ENCODE data around the gene ANK2.

DNA sequence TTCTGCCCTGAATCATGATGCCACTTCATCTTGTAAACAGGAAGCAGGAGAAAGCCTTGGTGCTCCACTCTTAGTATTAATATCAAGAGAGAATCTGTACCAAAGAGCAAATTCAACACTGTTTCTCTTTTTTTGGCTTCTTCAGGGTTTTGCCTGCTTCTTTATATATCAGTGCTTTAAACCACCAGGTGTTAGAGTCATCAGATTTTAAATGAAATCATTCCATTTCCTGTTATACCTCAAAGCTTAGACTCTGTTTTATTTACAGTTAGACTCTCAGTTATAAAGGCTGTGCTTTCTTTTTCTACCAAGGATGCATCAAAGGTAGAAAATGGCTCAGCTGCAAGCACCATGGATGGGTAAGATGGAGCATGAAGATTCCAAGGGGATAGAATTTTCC, 361.2 kb downstream of the ANK2 start:
- TF ChIP-seq, protein P1, sequence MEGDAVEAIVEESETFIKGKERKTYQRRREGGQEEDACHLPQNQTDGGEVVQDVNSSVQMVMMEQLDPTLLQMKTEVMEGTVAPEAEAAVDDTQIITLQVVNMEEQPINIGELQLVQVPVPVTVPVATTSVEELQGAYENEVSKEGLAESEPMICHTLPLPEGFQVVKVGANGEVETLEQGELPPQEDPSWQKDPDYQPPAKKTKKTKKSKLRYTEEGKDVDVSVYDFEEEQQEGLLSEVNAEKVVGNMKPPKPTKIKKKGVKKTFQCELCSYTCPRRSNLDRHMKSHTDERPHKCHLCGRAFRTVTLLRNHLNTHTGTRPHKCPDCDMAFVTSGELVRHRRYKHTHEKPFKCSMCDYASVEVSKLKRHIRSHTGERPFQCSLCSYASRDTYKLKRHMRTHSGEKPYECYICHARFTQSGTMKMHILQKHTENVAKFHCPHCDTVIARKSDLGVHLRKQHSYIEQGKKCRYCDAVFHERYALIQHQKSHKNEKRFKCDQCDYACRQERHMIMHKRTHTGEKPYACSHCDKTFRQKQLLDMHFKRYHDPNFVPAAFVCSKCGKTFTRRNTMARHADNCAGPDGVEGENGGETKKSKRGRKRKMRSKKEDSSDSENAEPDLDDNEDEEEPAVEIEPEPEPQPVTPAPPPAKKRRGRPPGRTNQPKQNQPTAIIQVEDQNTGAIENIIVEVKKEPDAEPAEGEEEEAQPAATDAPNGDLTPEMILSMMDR (optimal IDR thresholded peaks at IDR 0.05 in 1 of 3, IDR thresholded peaks at IDR 0.05 in 1 of 3, conservative IDR thresholded peaks at IDR 0.05 in 1 of 3; ENCODE audit: extremely low read depth in 1 of 3, insufficient read depth in 2 of 3, low read length in 3 of 3): no peak
- TF ChIP-seq EZH2 (IDR thresholded peaks at IDR 0.05; ENCODE audit: low read length): no peak
